HG03442 (cell line): ENCODE results near the gene C8G.
A peak's percentile ranks its signal among the peaks of the same experiment; 100 is the strongest.

Experiments used
- ATAC-seq: cut with Tn5 transposase; IDR thresholded peaks from one replicate; pipeline ENCODE4 v1.9.1; 2021; ENCODE audit warnings: mild to moderate bottlenecking, moderate library complexity; ENCODE audit not compliant: unreplicated experiment

Gene C8G

DNA sequence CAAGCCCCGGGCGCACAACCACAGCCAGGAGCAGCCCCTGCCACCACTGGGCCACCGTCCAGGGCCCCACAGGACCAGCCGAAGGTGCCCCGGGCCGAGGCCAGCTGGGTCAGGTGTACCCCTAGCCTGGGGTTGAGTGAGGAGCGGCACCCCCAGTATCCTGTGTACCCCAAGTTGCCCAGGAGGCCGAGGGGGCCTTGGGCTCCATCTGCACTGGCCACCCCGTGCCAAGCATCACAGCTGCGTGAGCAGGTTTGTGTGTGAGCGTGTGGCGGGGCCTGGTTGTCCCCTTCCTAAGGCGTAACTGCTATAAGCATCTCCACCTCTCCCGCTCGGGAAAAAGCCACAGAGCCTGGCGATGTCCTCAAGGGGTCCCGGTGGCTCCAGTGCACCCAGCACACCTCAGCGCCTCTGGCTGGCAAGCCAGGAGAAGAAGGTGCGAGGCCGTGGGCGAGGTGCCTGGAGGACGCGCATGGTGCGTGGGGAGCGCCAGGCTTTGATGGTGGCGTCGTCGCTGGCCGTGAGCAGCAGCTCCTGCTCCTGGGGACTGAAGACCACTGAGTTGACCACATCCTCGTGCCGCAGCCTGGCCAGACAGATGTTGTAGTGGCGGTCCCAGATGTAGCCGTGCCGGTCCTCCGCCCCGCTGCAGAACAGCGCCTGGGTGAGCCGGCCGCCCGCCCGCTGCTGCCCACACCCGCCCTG is 4.4 kb upstream of the C8G start:
- no peak for ATAC-seq

DNA sequence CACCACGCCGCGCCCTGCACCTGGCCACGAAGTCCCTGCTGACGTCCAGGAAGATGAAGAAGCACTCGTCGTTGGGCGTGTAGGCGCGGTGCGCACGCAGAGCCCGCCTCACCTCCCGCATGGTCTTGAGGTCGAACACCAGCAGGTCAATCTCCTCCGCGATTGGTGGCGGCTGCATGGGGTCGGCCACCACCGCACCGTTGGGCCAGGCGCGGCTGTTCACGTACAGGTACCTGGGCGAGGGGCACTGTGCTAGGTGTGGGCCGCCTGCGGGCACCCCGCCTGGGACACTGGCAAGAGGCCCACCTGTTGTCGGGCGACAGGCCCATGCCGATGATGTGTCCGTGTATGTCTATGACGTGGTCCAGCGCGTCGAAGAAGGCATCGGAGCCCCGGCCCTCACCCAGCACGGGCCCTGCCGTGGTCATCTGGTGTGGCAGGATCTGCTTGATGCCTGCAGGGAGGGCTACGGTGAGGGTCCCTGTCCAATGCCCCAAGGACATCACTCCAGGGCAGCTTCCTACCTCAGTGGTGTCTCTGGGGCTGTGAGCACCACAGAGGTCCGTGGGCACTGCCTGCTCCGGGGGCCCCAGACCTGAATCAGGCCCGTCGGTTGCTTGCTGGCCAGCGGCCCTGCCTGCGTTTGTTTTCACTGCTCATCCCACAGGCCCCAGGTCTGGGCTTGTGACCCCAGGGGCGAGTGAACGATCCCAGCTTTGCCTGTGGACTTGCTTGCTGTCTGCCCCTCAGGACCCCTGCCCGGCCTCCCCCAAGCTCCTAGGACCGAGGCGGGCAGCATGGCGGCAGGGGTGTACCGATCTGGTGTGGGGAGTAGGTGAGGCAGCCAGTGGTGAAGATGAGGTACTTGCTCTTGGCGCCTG is 3.6 kb upstream of the C8G start:
- no peak for ATAC-seq

DNA sequence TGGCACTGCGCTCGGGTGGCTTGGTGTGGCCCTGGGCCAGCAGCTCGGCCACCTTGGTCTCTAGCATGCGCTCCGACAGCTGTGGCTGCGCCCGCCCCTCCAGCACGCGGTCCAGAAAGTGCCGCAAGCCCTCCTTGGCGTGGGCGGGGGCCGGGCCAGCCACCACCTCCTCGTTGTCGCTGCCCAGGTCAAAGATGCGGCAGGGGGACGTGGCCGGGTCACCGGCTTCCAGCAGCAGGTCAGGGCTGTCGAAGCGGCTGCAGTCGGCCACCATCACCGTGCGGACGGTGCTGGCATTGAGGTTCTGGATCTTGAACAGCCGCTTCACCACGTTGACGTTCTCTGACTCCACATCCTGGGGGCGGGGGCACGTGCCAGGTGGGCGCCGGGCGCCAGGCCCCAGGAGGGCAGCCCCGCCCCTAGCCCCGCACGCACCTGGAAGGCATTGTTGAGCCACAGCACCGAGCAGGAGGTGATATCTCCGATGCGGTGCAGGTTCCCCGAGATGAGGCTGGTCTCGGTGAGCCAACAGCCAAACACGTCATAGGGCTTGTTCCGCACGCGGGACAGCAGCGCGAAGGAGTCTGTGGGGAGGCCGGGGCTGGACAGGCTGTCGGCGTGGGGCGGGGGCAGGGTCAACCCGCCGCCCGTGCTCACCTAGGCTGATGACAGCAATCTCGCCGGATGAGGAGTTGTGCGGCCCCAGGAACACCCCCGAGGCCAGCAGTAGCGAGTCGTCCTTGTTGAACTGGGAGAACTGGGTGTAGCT is 2.7 kb upstream of the C8G start:
- ATAC-seq = no peak

DNA sequence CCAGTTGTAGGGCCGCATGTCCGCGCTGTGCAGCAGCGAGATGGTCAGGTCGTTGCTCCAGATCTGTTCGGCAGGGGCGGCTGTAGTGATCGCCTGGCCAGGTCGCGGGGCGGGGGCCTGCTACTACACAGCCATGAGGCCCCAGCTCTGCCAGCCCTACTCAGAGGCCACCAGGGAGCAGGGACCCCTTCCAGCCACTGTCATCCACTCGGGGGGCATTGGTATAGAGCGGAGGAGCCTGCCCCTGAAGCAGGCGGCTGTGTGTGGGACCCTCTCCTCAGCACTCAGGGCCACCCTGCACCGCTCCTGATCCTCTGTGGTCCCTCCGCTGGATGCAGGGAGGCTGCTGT is 2.2 kb upstream of the C8G start:
- ATAC-seq = no peak

DNA sequence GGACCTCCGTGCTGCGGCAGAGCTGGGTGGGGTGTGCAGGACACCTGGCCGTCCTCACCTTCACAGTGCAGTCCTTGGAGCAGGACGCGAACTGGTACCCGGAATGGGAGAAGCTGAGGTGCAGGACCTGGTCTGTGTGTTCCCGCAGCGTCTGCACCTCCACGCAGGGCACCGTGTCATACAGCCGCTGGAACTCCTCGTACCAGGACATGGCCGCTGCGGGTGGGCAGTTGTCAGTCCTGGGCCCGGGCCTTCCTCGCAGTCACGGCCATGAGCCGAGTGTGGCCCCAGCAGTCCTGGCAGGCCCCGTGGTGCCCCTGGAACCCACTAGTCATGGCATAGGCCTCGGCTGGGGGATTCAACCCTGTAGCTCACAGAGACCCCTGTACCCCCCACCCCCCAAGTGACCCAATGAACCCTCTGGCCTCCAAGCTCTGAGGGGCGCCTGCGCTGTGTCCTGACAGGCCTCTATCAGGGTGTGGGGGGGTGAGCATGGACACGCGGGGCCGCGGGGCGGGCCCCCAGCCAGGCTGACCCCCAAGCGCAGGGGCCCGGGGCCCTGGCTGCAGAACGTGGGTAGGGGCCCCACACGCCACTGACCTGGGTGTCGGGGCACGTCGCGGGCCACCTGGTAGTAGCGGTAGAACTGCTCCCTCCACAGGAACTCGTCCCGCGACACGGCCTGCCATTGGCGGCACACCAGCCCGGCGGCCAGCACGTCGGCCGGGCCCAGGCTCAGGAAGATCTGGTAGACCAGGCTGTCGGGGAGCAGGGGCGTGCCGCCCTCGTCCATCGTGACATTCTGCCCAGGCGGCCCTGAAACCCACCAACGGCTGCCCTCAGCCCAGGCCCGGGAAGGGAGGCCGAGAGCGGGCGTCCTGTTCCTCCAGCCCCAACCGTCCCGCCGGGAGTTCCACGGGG is 1.5 kb upstream of the C8G start:
- ATAC-seq = peak; percentile 11

DNA sequence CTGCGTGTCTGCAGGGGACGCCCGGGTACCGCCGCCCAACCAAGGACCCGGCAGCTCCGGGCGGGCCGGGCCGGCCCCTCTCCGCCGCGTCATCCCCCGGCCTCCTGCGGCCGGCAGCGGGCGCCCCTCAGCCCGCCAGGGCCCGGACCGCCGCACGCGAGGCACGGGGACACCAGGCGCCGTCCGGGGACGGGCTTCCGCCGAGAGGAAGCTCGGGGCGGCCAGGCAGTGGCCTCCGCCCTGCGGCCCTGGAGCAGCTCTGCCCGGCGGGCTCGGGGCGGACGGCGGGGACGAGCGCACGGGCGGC is 878 bp upstream of the C8G start:
- ATAC-seq = no peak

DNA sequence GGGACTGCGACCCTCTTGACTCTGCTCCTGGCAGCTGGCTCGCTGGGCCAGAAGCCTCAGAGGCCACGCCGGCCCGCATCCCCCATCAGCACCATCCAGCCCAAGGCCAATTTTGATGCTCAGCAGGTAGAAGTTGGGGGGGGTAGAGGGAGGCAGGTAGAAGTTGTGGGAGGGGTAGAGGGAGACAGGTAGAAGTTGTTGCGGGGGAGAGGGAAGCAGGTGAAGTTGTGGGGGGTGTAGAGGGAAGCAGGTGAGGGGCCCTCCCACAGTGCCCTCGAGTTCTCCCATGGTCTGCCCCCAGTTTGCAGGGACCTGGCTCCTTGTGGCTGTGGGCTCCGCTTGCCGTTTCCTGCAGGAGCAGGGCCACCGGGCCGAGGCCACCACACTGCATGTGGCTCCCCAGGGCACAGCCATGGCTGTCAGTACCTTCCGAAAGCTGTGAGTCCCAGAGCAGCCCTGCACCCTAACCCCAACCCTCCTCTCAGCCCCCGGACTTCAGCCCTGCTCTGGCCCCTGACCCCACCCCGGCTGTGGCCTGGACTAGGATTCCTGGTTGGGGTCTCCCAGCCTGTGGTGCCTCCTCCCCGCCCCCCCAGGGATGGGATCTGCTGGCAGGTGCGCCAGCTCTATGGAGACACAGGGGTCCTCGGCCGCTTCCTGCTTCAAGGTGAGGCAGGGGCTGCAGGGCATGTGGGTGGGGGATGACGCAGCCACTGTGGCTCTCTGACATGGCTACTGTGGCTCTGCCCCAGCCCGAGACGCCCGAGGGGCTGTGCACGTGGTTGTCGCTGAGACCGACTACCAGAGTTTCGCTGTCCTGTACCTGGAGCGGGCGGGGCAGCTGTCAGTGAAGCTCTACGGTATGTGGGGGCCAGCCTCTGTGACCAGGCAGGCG is 537 bp downstream of the C8G start:
- ATAC-seq = no peak

DNA sequence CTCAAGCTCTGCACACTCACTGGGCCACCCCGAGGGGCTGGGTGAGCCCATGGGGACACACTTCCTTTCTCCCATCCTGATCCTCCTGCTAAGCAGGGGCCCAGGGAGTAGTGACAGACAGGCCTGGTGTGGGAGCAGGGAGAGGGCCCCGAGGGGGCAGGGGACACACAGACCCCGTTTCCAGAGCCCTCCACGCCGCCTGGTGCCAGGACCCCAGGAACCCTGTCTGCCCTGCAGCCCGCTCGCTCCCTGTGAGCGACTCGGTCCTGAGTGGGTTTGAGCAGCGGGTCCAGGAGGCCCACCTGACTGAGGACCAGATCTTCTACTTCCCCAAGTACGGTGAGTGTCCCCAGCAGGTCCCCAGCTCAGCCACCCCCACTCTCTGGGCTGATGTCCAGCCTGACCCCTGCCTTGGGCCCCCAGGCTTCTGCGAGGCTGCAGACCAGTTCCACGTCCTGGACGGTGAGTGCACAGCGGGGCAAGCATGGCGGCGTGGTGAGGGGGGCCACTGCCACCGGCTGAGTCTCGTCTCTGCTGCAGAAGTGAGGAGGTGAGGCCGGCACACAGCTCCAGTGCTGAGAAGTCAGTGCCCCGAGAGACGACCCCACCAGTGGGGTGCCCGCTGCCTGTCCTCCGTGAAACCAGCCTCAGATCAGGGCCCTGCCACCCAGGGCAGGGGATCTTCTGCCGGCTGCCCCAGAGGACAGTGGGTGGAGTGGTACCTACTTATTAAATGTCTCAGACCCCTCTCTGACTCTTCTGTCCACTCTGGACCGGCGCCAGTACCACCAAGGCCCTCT is 1.4 kb downstream of the C8G start:
- no peak for ATAC-seq

DNA sequence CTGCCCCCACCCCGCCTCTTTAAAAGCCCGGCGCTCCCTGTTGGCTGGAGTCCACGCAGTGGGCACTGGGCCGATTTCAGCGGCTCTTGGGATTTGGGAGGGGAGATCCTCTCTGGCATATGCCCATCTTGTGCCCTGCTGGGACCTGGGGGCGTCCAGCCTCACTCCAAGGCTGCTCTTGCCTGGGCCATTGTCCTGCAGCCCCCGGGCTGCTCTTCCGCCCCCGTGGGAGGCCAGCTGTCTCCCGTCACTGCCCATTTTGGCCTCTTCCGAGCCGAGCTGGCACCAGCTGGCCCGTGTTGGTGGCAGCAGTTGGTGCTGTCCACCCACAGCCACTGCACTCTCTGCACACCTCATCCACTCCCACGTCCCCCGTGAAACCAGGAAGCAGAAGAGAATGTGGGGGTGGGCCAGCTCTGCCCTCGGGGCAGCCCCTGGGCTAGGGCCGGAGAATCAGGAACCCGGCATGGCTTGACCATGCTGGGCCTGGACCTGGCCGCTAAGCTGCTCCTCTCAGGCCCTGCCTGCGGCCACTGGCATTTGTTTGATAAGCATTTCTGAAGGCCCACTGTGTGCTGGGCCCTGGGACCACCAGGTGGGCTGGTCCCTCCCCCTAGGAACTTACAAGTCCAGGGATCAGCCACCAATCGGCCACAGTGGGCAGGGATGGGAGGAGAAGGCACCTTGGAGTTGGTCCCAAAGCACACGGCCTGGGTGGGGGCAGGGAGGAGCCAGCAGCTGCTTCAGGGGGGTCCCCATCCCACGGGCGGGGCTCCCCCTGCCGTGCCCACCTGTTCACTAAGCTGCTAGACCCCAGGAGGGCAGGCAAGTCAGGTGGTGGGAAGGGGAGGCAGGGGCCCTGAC is 2.2 kb downstream of the C8G start:
- no peak for ATAC-seq

DNA sequence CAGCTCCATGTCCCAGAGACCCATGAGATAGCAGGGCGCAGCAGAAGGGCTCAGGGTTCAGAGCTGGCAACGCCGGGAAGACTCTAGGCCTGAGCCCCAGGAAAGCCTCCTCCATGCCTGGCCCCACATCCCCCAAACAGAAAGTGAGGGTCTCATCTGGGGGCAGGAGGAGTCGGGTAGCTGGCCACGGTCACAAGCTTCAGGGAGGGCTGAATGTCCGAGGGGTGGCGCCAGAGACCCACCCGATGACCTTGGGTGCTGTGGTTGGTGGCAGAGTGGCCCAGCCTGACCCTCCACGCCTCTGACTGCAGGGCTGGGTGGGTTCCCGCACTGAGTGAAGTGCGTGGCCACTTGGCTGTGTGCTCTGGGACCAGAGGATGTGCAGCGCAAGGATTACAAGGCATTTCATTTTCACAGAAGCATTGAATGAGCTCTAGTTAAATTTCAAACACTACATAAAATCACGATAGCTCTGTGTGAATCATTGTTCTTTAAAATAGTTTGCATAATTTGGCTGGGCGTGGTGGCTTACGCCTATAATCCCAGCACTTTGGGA is 3.0 kb downstream of the C8G start:
- no peak for ATAC-seq

DNA sequence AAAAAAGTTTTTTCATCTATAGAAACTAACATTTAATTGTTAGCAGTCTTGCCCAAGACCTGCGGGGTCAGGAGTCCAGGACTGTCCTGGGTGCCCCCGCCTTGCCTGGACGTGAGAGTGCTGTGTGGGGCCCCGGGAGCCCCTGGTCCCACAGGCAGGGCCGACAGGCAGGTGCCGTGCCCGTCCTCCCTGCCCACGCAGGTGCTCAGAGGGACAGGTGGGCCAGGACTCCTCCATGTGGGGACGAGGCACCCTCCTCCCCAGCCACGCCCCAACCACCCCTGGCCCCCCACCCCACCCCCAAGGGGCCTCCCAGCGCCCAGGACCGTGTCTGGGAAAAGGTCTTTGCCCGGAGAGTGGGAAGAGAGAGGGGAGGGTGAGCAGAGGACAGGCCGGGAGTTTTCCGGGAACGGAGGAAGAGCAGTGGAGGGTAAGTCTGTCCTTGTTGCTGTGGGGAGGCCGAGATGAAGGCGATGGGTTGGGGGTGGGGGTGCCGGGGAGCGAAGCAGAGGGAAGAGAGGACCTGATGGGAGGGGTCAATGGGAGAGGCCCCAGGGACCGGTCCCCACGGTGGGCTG is 4.3 kb downstream of the C8G start:
- ATAC-seq = no peak

DNA sequence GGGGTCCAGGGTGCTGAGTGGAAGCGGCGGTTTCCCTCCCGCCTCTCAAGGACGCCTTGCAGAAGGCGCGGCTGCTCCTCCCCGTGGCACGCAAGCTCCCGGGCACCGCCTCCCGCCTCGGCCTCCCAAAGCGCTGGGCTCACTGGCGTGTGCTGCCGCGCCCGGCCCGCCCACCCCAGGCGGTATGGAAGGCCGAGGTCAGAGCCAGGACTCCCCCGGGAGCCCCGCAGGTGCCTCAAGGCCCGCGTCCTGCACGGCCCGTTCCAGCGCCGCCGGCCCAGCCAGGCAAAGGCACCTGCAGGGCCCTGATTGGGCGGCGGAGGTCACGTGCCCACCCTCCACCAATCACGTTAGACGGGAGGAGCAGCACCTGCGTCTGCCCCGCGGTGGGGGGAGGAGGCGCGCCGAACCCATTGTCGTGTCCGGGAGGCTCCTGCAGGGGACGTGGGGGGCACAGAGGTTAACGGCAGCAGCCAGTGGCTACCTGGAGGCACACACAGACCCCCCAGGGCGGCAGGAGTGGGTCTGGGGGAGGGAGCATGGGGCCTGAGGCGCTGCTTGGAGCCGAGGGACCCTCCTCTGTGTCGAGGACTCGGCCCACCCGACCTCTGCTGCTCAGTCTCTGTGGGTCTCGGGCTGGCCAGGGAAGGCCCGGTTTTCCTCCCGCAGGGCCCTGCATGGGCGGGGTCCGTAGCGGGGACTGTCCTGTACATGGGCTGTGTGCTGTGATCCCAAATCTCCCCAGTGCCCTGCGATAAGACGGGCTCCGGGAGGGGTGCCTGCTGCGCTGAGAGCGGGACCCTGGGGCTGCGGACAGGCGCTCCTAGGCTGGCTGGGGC is 5.0 kb downstream of the C8G start:
- ATAC-seq = peak; percentile 82

DNA sequence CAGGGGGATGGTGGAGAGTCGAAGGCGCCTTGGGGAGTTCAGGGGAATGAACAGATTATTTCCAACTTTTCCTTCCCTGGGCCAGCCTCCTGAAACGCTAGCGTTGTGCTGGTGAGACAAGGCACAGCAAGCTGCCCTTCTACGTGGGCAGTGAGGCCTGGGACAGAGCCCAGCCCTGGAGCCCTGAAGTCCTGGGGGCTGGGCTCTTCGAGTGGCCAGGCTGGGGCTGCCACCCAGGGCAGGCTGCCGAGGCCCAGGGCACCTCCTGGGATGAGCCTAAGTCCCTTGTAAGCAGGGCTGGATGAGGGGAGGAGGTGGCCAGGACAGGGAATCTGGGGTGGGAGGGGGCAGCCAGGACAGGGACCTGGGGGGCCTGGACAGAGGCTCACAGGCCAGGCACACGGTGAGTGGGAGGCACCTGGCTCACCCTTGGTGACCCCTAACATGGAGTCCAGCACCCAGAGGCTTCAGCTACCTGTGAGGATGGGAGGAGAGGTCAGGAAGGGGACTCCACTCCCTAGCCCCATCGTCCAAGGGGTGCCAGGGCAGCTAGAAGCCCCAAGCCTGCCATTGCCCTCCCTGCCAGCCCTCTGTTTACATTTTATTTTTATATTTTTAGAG is 5.7 kb downstream of the C8G start:
- no peak for ATAC-seq

DNA sequence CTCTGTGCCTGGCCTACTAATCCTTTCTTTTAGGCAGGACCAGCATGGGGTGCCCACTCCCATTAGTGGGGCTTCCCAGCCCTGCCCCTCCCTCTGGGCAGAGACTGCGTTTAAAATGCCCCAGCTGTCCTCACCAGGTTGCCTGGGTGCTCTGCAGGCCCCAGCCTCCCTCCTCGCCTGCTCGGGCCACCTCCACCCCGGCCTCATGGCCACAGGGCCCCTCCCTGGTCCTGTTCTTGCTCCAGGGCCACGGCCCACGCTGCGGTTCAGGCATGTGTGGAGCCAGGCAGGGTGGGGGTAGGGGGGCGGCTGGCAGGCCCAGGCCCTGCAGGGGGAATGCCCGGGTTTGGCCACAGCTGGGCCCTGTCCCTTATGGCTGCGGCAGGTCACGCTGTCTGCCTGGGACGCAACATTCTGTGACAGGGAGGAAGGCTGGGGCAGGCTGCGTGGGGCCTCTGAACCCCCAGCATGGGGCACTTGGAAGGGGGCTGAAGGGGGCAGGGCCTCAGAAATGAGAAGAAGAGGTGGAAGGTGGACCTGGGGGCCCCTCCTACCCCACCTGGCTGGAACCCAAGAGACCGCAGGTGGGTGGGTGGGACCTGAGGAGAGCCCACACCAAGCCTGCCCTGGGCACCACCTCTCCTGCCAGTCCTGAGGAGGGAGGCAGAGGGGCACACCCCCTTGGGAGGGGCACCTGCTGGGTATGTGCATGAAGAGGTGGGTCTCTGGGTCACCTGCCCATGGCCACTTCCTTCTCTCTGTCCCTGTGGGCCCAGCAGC is 6.7 kb downstream of the C8G start, which contains the start of gene LCN12:
LCN12 (plus strand) TSS at position 733 of the 780 bp plus-strand sequence. CDS start 55 bp downstream, outside the sequence.
- ATAC-seq = no peak

DNA sequence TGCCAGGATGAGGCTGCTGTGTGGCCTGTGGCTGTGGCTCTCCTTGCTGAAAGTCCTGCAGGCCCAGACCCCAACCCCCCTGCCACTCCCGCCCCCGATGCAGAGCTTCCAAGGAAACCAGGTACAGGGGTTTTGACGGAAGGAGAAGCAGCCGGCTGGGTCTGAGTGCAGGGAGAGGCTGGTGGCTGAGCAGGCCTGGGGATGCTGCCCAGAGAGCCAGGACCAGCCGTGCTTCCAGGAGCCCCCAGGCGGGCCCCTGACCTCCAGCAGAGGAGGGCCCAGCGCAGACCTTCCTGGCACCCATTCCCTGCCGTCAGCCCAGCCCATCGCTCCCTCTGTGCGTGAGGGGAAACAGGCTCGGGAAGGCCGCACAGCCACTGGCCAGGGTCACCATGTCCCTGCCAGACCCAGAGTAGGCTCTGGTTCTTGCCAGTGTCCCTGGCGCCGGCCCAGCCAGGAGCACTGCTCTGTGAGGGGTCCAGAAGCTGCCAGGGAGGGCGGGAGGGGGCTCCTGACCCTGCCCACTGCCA is 7.3 kb downstream of the C8G start:
- ATAC-seq = no peak
